ENCODE results near the gene ARMC9.

DNA sequence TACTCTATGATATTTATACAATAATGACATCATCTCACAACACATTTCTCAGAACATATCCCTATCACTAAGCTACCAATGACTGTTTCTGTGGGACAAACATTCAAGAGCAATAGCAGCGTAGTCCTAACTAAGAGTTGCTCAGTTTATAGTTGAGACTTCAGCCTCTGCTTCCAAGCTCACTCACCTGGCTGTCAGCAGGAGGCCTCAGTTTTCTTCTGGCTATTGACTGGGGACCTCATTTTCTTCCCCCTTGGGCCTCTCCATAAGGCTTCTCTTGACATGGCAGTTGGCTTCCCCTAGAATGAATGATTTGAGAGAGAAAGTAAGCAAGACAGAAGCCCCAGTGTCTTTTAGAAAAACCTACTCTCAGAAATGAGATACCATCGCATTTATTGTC, 85.9 kb downstream of the ARMC9 start:
- no peak for TF ChIP-seq POLR2A (IDR thresholded peaks at IDR 0.05)
- TF ChIP-seq, protein P1, sequence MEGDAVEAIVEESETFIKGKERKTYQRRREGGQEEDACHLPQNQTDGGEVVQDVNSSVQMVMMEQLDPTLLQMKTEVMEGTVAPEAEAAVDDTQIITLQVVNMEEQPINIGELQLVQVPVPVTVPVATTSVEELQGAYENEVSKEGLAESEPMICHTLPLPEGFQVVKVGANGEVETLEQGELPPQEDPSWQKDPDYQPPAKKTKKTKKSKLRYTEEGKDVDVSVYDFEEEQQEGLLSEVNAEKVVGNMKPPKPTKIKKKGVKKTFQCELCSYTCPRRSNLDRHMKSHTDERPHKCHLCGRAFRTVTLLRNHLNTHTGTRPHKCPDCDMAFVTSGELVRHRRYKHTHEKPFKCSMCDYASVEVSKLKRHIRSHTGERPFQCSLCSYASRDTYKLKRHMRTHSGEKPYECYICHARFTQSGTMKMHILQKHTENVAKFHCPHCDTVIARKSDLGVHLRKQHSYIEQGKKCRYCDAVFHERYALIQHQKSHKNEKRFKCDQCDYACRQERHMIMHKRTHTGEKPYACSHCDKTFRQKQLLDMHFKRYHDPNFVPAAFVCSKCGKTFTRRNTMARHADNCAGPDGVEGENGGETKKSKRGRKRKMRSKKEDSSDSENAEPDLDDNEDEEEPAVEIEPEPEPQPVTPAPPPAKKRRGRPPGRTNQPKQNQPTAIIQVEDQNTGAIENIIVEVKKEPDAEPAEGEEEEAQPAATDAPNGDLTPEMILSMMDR (IDR thresholded peaks at IDR 0.05), result no peak
